Neural cell (in vitro differentiated cells): ENCODE measurements around the gene ERBB2.
"Not testable (repeated sequence)": the region's sequence is repeated elsewhere in the genome, so short reads cannot be mapped to it uniquely, and the experiment has no call there.

Source experiments
- EP300 ChIP-seq: fragments of 450-650 bp; conservative IDR thresholded peaks from 2 replicates; pipeline ENCODE4 v1.6.1; 2014; ENCODE audit warnings: antibody characterized with exemption, mild to moderate bottlenecking, moderate library complexity; ENCODE audit not compliant: poor library complexity, severe bottlenecking
- EZH2 ChIP-seq: fragments of 200-600, 300-800 bp; shearing (Covaris generic), sonication (generic); IDR thresholded peaks from 2 replicates; pipeline ENCODE4 v1.6.1; 2014; ENCODE audit warnings: antibody characterized with exemption, low read length, borderline replicate concordance, mild to moderate bottlenecking; ENCODE audit not compliant: insufficient read depth, poor library complexity, severe bottlenecking
- POLR2AphosphoS5 ChIP-seq: IDR thresholded peaks from 2 replicates; pipeline ENCODE4 v1.6.1; 2012
- SMC3 ChIP-seq: fragments of 450-650 bp; conservative IDR thresholded peaks from 2 replicates; pipeline ENCODE4 v1.6.1; 2014; ENCODE audit warnings: antibody characterized with exemption, mild to moderate bottlenecking, moderate library complexity; ENCODE audit not compliant: poor library complexity
- TAF1 ChIP-seq: IDR thresholded peaks from 2 replicates; pipeline ENCODE4 v1.6.1; 2012; ENCODE audit warnings: low read depth
- TF ChIP-seq, protein P1 (sequence below): fragments of 450-650 bp; IDR thresholded peaks from 2 replicates; pipeline ENCODE4 v1.5.1; 2014; ENCODE audit warnings: antibody characterized with exemption, mild to moderate bottlenecking, moderate library complexity; ENCODE audit not compliant: poor library complexity, severe bottlenecking

DNA sequence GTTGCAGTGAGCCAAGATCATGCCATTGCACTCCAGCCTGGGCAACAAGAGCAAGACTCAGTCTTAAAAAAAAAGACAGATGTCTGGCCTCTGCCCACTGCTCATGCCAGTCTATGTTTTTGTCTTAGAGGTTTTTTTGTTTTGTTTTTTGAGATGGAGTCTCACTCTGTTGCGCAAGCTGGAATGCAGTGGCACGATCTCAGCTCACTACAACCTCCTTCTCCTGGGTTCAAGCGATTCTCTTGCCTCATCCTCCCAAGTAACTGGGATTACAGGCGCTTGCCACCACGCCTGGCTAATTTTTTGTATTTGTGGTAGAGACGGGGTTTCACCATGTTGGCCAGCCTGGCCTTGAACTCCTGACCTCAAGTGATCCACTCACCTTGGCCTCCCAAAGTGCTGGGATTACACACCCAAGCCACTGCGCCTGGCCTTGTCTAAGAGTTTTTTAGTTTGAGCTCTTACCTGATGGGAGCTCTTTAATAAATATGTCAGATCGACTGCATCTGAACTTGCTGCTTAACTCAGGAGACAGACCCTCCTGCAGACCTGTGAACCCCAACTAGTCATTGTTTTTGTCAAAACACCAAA, 48.7 kb downstream of the ERBB2 start:
- TF ChIP-seq, protein P1, sequence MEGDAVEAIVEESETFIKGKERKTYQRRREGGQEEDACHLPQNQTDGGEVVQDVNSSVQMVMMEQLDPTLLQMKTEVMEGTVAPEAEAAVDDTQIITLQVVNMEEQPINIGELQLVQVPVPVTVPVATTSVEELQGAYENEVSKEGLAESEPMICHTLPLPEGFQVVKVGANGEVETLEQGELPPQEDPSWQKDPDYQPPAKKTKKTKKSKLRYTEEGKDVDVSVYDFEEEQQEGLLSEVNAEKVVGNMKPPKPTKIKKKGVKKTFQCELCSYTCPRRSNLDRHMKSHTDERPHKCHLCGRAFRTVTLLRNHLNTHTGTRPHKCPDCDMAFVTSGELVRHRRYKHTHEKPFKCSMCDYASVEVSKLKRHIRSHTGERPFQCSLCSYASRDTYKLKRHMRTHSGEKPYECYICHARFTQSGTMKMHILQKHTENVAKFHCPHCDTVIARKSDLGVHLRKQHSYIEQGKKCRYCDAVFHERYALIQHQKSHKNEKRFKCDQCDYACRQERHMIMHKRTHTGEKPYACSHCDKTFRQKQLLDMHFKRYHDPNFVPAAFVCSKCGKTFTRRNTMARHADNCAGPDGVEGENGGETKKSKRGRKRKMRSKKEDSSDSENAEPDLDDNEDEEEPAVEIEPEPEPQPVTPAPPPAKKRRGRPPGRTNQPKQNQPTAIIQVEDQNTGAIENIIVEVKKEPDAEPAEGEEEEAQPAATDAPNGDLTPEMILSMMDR, result not testable (repeated sequence)
- not testable (repeated sequence) for TF ChIP-seq SMC3, POLR2AphosphoS5, EZH2, TAF1, EP300
